HG02759 (cell line): ENCODE data around the gene PAEP.

Source experiments
- ATAC-seq: cut with Tn5 transposase; IDR thresholded peaks from one replicate; pipeline ENCODE4 v1.9.1; 2021; ENCODE audit warnings: mild to moderate bottlenecking, moderate library complexity; ENCODE audit not compliant: unreplicated experiment

Gene PAEP

GRCh38 chr9:135612981-135613910 is 51.7 kb downstream of the PAEP start:
- ATAC-seq, result no peak

GRCh38 chr9:135613946-135614805 is 52.6 kb downstream of the PAEP start:
- ATAC-seq, result no peak

DNA sequence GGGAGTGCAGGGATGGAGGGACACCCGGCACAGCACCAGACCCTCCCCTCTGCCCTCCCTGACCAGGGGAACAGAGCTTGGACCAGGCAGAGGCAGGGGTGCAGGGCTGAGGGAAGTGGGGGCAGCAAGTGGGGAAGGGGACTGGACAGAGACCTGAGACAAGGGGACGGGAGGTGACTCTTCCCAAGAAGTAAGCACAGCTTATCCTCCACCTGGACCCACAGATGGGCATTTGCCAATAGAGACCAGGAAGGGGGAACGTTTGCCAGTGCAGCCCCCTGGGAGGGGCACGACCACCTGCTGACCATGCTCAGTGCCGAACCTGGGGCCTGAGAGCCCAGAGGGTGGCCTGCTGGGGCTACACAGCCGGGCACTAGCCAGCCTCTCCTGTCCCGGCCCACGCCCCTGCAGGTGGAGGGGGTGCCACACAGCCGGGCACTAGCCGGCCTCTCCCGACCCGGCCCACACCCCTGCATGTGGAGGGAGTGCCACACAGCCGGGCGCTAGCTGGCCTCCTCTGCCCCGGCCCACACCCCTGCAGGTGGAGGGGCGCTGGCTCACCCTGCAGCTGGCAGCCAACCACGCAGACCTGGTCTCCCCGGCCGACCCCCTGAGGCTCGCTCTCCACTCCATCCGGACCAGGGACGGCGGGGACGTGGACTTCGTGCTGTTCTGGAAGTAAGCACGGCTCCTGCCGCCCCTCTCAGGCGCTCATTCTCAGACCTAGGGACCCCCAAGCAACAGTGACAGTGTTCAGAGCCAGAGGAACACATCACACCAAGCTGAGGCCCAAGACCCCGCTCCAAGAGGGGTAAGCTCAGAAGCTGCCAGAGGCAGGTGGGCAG is 53.5 kb downstream of the PAEP start:
- ATAC-seq, result no peak

DNA sequence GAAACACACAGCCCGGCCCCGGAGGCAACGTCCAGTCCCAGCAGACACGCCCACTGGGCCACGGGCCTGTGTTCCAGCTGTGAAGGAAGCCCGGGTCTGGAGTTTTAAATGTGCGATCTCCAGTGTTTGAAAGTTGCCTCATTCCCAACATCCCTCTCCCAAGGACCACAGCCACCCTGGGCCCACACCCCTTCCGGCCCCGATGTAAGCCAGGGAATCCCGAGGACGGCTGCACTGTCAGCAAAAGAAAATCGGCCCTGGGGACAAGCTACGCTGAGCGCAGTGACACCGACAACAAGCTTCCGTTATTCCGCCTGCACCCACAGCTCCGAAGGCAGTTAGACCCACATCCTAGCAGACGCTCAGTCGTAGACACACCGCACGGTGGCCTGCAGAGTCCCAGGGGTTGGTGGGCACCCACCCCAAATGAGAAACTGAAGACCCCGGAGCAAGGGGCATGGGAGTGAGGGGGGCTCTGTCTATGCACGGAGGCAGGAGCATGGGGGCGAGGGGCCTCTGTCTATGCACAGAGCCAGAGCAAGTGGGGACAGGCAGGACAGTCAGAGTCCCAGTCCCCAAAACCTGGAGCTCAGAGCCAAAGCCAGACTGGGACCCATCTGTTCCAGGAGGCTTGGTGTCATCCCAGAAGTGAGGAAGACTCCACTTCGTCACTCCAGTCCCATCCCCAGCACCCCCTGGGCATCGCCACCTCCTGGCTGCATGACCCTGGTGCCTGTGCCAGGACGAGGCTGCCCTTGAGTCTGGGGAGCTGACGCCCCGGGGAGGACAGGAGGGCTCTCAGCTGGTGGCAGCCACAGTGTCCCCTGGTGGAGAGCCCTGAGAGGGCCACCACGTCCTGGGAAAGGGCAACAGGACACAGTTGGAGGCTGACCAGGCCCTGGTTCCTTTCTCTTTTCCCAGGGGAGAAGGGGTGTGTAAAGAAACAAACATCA is 54.4 kb downstream of the PAEP start:
- no peak for ATAC-seq
